ENCODE data around the gene ADCK1.
"Not testable (repeated sequence)": the region's sequence is repeated elsewhere in the genome, so short reads cannot be mapped to it uniquely, and the experiment has no call there.

ADCK1 gene

GRCh38 chr14:77865455-77865854, 65.5 kb downstream of the ADCK1 start:
- no peak for DNase-seq (ENCODE audit: low read depth, low spot score)

- DNase-seq (ENCODE audit: low read depth, low spot score), result no peak
These were observed 67.0 kb downstream of the ADCK1 start for GRCh38 chr14:77866932-77867331.

- DNase-seq (ENCODE audit: low read depth, low spot score), result no peak
These were observed 67.6 kb downstream of the ADCK1 start for GRCh38 chr14:77867476-77867875.

- no peak for DNase-seq (ENCODE audit: low read depth, low spot score)
These were observed 68.8 kb downstream of the ADCK1 start for GRCh38 chr14:77868552-77869285.

- DNase-seq (ENCODE audit: low read depth, low spot score), result no peak
These were observed 69.4 kb downstream of the ADCK1 start for GRCh38 chr14:77869340-77869739.

GRCh38 chr14:77870646-77871045, 70.7 kb downstream of the ADCK1 start:
- no peak for DNase-seq (ENCODE audit: low read depth, low spot score)

GRCh38 chr14:77872152-77872551, 72.2 kb downstream of the ADCK1 start:
- no peak for DNase-seq (ENCODE audit: low read depth, low spot score)

- DNase-seq (ENCODE audit: low read depth, low spot score), result no peak
These were observed 73.1 kb downstream of the ADCK1 start for GRCh38 chr14:77872983-77873382.

GRCh38 chr14:77878783-77879182, 78.9 kb downstream of the ADCK1 start:
- DNase-seq (ENCODE audit: low read depth, low spot score), result no peak

GRCh38 chr14:77880056-77880455, 80.1 kb downstream of the ADCK1 start:
- no peak for DNase-seq (ENCODE audit: low read depth, low spot score)

GRCh38 chr14:77882098-77882497, 82.2 kb downstream of the ADCK1 start:
- DNase-seq (ENCODE audit: low read depth, low spot score), result no peak

GRCh38 chr14:77882636-77883035, 82.7 kb downstream of the ADCK1 start:
- peak; percentile 68 for DNase-seq (ENCODE audit: low read depth, low spot score)

GRCh38 chr14:77883131-77883846, 83.4 kb downstream of the ADCK1 start:
- no peak for DNase-seq (ENCODE audit: low read depth, low spot score)

- DNase-seq (ENCODE audit: low read depth, low spot score), result no peak
These were observed 83.9 kb downstream of the ADCK1 start for GRCh38 chr14:77883847-77884238.

- no peak for DNase-seq (ENCODE audit: low read depth, low spot score)
These were observed 85.5 kb downstream of the ADCK1 start for GRCh38 chr14:77885367-77885766.

- DNase-seq (ENCODE audit: low read depth, low spot score), result no peak
These were observed 86.1 kb downstream of the ADCK1 start for GRCh38 chr14:77886010-77886409.

- DNase-seq (ENCODE audit: low read depth, low spot score), result not testable (repeated sequence)
These were observed 89.0 kb downstream of the ADCK1 start for GRCh38 chr14:77888903-77889302.

GRCh38 chr14:77889971-77890442, 90.1 kb downstream of the ADCK1 start:
- no peak for DNase-seq (ENCODE audit: low read depth, low spot score)

GRCh38 chr14:77890873-77891272, 91.0 kb downstream of the ADCK1 start:
- no peak for DNase-seq (ENCODE audit: low read depth, low spot score)

- DNase-seq (ENCODE audit: low read depth, low spot score), result no peak
These were observed 92.5 kb downstream of the ADCK1 start for GRCh38 chr14:77892381-77892871.

- DNase-seq (ENCODE audit: low read depth, low spot score), result no peak
These were observed 93.1 kb downstream of the ADCK1 start for GRCh38 chr14:77892890-77893484.

- DNase-seq (ENCODE audit: low read depth, low spot score), result no peak
These were observed 97.5 kb downstream of the ADCK1 start for GRCh38 chr14:77897374-77897773.

GRCh38 chr14:77902811-77903210, 102.9 kb downstream of the ADCK1 start:
- no peak for DNase-seq (ENCODE audit: low read depth, low spot score)

Measured in ELF-1 (cell line).